SH-SY5Y (cell line): ENCODE measurements around the gene ATP2B2.

ENCODE experiments used
- GATA2 ChIP-seq: IDR thresholded peaks from 2 replicates; pipeline ENCODE4 v1.6.1; 2011; ENCODE audit warnings: mild to moderate bottlenecking, low read depth, low read length
- GATA3 ChIP-seq: IDR thresholded peaks from 2 replicates; pipeline ENCODE4 v1.6.1; 2011; ENCODE audit warnings: low read depth, mild to moderate bottlenecking, low read length, moderate library complexity

DNA sequence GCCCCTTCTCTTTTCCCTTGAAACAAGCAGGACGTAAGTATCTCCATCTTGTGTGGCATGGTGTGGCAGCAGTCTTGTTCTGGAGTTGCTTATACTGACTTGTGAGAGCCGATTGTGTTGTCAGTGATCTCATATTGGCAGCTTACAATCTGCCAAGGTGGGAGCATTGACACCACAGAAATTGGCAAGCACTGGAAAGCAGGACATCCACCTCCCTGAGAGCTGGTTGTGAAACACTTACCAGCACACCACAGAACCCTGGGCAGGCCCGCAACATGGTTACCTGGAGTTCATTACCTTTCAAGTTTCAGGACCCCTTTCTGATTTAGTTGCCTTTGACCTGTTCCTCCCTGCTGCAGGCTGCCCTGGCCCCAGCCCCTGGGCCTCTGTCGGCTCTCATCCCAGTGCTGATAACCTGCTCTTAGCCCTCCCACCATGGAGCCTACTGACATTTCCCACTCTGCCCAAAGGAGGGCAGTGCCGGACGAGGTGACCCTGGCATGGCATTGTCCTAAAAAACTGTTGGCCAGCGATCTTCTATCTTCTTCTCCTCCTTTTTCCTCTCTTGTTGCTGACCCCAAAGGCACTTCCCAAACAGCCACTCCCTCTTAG is 10.6 kb upstream of the ATP2B2 start:
- TF ChIP-seq GATA2 (no peak), GATA3 (no peak)
